ENCODE results near the gene NTPCR.

GRCh38 chr1:232938926-232939325, 11.5 kb upstream of the NTPCR start:
- TF ChIP-seq, protein P1, sequence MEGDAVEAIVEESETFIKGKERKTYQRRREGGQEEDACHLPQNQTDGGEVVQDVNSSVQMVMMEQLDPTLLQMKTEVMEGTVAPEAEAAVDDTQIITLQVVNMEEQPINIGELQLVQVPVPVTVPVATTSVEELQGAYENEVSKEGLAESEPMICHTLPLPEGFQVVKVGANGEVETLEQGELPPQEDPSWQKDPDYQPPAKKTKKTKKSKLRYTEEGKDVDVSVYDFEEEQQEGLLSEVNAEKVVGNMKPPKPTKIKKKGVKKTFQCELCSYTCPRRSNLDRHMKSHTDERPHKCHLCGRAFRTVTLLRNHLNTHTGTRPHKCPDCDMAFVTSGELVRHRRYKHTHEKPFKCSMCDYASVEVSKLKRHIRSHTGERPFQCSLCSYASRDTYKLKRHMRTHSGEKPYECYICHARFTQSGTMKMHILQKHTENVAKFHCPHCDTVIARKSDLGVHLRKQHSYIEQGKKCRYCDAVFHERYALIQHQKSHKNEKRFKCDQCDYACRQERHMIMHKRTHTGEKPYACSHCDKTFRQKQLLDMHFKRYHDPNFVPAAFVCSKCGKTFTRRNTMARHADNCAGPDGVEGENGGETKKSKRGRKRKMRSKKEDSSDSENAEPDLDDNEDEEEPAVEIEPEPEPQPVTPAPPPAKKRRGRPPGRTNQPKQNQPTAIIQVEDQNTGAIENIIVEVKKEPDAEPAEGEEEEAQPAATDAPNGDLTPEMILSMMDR (conservative IDR thresholded peaks at IDR 0.05; ENCODE audit: low read depth, low read length) = no peak
- no peak for TF ChIP-seq EZH2 (IDR thresholded peaks at IDR 0.05; ENCODE audit: borderline replicate concordance, low read depth, low read length, poor library complexity, severe bottlenecking)

Data from A673 (cell line).